Peyer's patch (tissue), 4 donors: ENCODE results near the gene NPDC1. TPM values are rescaled to one million over a fixed set of nuclear protein-coding genes. Genes with fewer than 3 reads are reported as not detected.

Source experiments
- DNase-seq, 3 donors: peaks; one replicate each; pipeline ENCODE4 v3.0.0-alpha.2; 2017 to 2019
- H3K27ac ChIP-seq, 4 donors: fragments of 200-600 bp; sonication (generic); one replicate each; pipeline ENCODE4 v1.5.1; 2016 to 2019
- H3K27me3 ChIP-seq, 2 donors: fragments of 200-600 bp; sonication (generic); one replicate each; pipeline ENCODE4 v1.5.1; 2019
- H3K36me3 ChIP-seq, 3 donors: fragments of 200-600 bp; sonication (generic); one replicate each; pipeline ENCODE4 v1.5.1; 2016 to 2019
- H3K4me1 ChIP-seq, 4 donors: fragments of 200-600 bp; sonication (generic); one replicate each; pipeline ENCODE4 v1.5.1; 2016 to 2019
- H3K4me3 ChIP-seq, 4 donors: fragments of 200-600 bp; sonication (generic); 1 replicate in 3 of 4; 2 replicates in 1 of 4; pipeline ENCODE4 v1.5.1; 2016 to 2019; ENCODE audit warnings: mild to moderate bottlenecking in 1 of 4
- H3K9me3 ChIP-seq, 4 donors: fragments of 200-600 bp; sonication (generic); one replicate each; pipeline ENCODE4 v1.5.1; 2016 to 2019; ENCODE audit warnings: mild to moderate bottlenecking in 1 of 4
- POLR2A ChIP-seq, 2 donors: fragments of 450-650 bp; IDR thresholded peaks; one replicate each; pipeline ENCODE4 v1.5.1; 2017; ENCODE audit warnings: antibody characterized with exemption in 2 of 2, mild to moderate bottlenecking in 2 of 2, moderate library complexity in 2 of 2
- total RNA-seq, 4 donors: library from RNA; depleted of rRNA; stranded (reverse); fragments of >200 nt; gene quantifications; one replicate each; pipeline ENCODE4 v1.1.0, GENCODE V29; 2016
- TF ChIP-seq, protein P1 (sequence below), 6 experiments: fragments of 450-650 bp in 4 of 6; fragments of 200-600 bp in 2 of 6; sonication (generic) in 1 of 6; IDR thresholded peaks; one replicate each; pipeline ENCODE4 v1.5.1; 2017 to 2019; ENCODE audit warnings: antibody characterized with exemption in 6 of 6, mild to moderate bottlenecking in 3 of 6, moderate library complexity in 1 of 6

The NPDC1 gene
- total RNA-seq, 4 donors from 2014 or later = 54.2 to 106 (median 83.8) TPM

DNA sequence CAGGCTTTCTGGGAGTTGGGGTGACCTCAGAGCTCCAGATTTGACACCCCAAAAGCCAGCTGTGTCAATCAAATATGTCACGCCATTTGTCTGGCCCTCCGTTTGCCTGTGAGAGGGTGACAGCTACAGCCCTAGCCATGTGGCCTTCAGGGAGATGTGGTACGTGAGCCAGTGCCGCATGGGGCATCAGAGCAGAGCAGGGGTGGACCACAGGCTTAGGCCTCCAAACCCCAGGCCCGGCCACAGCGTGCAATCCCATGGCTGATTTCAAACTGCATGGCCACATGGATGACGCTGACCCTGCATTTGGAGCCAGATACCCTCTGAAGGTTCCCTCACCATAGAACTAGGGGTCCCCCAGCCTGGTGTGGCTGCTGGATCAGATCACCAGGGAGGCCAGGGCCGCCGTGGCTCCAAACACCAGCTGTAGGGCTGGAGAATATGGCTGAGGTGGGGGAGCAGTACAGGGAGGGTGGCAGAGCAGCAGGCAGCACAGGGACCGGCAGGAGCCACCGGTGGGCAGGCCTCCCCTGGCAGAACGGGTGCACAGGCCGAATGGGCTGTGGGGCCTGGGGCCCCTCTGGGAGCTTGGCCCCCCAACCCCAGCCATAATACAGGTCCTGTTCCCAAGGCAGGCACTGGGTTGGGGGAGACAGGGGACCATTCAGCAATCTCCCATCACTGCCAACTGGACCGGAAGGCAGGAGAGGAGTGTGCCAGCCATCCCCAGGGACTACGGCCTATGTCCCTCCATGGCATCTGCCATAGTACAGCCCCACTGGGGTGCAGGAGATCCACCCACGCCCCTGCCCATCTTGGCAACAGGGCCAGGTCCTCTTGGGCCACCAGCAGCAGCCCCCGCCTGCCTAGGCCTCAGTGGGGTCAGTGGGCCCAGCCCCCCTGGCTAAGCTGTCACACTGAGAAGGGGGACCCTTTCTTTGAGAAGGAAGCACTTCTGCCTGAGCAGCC, 22.8 kb upstream of the NPDC1 start:
- Histone ChIP-seq H3K4me3 (peak overlapping the region in 1 of 4 donors; percentile 69), H3K27me3 (peaks cover 0 to 8% of the 10 kb centered on the region in 2 donors), H3K4me1 (peaks cover 0 to 44% (median 14%) of the 10 kb centered on the region in 4 donors), H3K27ac (peak overlapping the region in 1 of 4 donors; percentile 72), H3K9me3 (no peaks in the 10 kb centered on the region), H3K36me3 (no peaks in the 10 kb centered on the region)
- TF ChIP-seq, protein P1, sequence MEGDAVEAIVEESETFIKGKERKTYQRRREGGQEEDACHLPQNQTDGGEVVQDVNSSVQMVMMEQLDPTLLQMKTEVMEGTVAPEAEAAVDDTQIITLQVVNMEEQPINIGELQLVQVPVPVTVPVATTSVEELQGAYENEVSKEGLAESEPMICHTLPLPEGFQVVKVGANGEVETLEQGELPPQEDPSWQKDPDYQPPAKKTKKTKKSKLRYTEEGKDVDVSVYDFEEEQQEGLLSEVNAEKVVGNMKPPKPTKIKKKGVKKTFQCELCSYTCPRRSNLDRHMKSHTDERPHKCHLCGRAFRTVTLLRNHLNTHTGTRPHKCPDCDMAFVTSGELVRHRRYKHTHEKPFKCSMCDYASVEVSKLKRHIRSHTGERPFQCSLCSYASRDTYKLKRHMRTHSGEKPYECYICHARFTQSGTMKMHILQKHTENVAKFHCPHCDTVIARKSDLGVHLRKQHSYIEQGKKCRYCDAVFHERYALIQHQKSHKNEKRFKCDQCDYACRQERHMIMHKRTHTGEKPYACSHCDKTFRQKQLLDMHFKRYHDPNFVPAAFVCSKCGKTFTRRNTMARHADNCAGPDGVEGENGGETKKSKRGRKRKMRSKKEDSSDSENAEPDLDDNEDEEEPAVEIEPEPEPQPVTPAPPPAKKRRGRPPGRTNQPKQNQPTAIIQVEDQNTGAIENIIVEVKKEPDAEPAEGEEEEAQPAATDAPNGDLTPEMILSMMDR (IDR thresholded peaks at IDR 0.05) = no peak
- TF ChIP-seq POLR2A (IDR thresholded peaks at IDR 0.05) = no peak
- no peak for DNase-seq

DNA sequence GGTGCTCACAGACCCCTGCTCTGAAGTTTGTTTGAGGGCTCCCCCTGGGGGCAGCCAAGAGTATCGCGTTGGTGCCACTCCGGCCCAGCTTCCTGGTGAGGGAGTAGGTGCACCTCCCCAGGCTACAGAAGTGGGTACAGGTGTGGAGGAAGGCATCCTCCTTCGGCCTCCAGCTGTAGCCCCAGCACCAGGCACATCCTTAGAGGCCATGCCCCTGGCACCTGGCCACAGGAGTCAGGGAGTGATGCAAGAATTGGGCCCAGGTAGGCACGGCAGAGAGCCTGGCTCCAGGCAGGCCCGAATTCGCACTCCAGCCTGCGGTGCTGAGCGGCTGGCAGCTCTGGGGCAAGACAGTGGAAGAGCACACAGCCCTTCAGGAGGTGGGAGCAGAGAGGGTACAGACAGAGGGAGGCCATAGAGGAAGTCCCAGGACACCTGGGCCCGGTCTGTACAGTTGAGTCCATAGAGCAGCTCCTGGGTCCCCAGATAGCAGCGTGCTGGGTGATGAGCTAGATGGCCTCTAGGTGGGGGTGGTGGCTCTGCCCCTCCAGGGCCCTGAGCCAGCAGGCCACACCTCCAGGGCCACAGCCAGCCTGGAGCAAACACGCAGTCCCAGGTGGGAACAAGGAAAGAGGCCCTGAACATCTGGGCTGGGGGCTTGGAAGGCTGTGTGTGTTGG, 22.0 kb upstream of the NPDC1 start:
- no peak for TF ChIP-seq POLR2A (IDR thresholded peaks at IDR 0.05)
- TF ChIP-seq, protein P1 (IDR thresholded peaks at IDR 0.05) = peak; percentile 75 to 89 (median 85)
- Histone ChIP-seq H3K4me1 (peaks cover 0 to 40% (median 14%) of the 10 kb centered on the region in 4 donors), H3K27ac (peak overlapping the region in 1 of 4 donors; percentile 72), H3K27me3 (peaks cover 0 to 8% of the 10 kb centered on the region in 2 donors), H3K9me3 (no peaks in the 10 kb centered on the region), H3K4me3 (no peak overlapping the region), H3K36me3 (no peaks in the 10 kb centered on the region)
- peak; percentile 74 to 92 (median 91) for DNase-seq

DNA sequence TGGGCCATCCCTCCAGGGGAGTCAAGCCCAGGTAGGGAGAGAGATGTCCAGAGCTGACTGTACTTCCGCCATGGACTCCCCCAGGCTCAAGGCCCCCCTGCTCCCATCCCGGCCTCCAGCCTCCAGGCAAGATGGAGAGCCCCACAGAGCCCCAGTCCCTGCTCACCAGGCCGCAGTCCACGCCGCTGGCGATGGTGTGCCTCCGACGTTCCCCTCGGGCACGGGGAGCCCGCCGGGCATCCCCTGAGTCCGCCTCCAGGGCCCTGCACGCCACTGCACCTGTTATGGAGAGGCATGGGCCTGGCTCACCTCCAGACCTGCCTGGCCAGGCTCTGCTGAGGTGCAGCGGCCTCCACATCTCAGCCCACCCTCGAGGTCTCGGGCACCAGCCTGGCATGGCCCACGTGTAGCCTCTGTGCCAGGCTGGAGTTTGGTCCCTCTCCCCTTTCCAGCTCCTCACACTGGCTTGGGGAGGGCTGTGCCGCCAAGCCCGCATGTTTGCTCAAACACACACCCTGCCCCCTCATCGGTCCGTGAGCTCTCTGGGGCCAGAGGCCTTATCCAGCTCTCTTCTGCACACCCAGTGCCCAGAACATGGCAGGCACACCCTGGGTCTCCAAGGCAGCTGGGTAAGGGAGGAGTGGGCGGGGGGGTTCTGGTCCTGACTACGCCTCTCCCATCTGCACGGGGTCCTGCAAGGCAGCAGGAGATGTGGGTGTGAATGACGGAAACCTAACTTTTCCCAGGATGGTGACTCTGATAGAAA, 20.3 kb upstream of the NPDC1 start:
- peaks cover 0 to 8% of the 10 kb centered on the region in 2 donors for H3K27me3 ChIP-seq
- H3K4me3 ChIP-seq = no peak overlapping the region
- no peaks in the 10 kb centered on the region for H3K9me3 ChIP-seq
- H3K36me3 ChIP-seq = no peaks in the 10 kb centered on the region
- H3K4me1 ChIP-seq = peaks cover 0 to 37% (median 14%) of the 10 kb centered on the region in 4 donors
- H3K27ac ChIP-seq = no peak overlapping the region
- TF ChIP-seq POLR2A (IDR thresholded peaks at IDR 0.05) = no peak
- TF ChIP-seq, protein P1 (IDR thresholded peaks at IDR 0.05) = no peak
- no peak for DNase-seq

DNA sequence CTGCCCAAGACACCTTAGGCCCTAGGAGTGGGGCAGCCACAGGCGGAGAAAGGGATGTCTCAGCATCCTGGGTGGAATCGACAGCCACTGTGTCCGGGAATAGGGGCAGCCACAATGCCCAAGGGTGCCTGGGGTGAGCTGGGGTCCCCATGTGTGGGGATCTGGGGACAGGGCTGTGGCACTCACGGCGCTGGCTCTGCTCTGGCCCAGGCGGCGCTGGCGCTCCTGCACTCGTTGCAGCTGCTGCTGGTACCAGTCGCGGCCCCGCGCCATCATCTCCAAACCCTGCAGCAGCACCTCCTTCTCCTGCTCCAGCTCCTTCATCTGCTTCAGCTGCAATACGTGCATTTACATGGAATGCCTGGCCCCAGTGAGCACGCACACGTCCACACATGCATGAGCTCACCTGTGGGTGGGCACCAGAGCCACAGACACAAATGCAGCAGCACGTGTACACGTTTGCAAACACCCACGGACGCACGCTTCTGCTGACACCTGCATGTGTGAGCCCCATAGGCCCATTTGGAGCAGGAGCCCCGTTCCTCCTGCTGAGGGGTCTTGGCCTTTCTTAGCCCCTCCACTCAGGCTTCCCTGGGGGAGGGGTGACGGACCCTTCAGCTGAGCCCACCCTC, 19.5 kb upstream of the NPDC1 start:
- Histone ChIP-seq H3K9me3 (no peaks in the 10 kb centered on the region), H3K4me1 (peaks cover 0 to 31% (median 10%) of the 10 kb centered on the region in 4 donors), H3K4me3 (no peak overlapping the region), H3K27ac (no peak overlapping the region), H3K27me3 (peaks cover 0 to 8% of the 10 kb centered on the region in 2 donors), H3K36me3 (no peaks in the 10 kb centered on the region)
- TF ChIP-seq, protein P1 (IDR thresholded peaks at IDR 0.05) = no peak
- TF ChIP-seq POLR2A (IDR thresholded peaks at IDR 0.05) = no peak
- DNase-seq = no peak

DNA sequence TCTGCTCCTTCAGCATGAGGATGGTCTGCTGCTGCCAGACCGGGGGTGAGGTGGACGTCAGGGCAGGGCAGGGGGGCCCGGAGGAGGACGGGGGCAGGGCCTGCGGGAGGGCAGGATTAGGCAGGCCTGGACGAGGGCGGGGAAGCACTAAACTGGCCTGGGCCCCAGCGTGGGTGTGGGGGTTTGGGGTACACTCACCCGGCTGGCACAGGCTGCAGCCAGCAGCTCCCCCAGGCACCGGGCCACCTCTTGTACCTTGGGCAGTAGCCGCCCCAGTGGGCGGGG, 18.8 kb upstream of the NPDC1 start:
- H3K4me3 ChIP-seq = no peak overlapping the region
- peaks cover 0 to 27% (median 7%) of the 10 kb centered on the region in 4 donors for H3K4me1 ChIP-seq
- no peaks in the 10 kb centered on the region for H3K36me3 ChIP-seq
- H3K9me3 ChIP-seq = no peaks in the 10 kb centered on the region
- H3K27me3 ChIP-seq = peaks cover 0 to 8% of the 10 kb centered on the region in 2 donors
- no peak for DNase-seq
- H3K27ac ChIP-seq = no peak overlapping the region
- TF ChIP-seq, protein P1 (IDR thresholded peaks at IDR 0.05) = no peak
- TF ChIP-seq POLR2A (IDR thresholded peaks at IDR 0.05) = no peak
